Mucosa of gallbladder (tissue), 1 donor: ENCODE data around the gene PCNA. TPM values are rescaled to one million over a fixed set of nuclear protein-coding genes. Genes with fewer than 3 reads are reported as not detected.
"Not testable (repeated sequence)": the region's sequence is repeated elsewhere in the genome, so short reads cannot be mapped to it uniquely, and the experiment has no call there.

Experiments used
- DNase-seq: peaks from one replicate; pipeline ENCODE4 v3.0.0-alpha.2; 2020; ENCODE audit warnings: low spot score
- total RNA-seq: library from RNA; stranded (reverse); gene quantifications from one replicate; pipeline ENCODE4 v1.2.1, GENCODE V29; 2021
- donor health status: DM: no; HTN: no; CAD: no.

Gene PCNA
- total RNA-seq, 1 donor from 2014 or later = 43.9 TPM

GRCh38 chr20:5099009-5099408 is 20.7 kb downstream of the PCNA start:
- not testable (repeated sequence) for DNase-seq

- no peak for DNase-seq
Observed at GRCh38 chr20:5096463-5096862, 23.3 kb downstream of the PCNA start.

GRCh38 chr20:5095931-5096330 is 23.8 kb downstream of the PCNA start:
- no peak for DNase-seq

GRCh38 chr20:5095454-5095853 is 24.3 kb downstream of the PCNA start:
- no peak for DNase-seq

- no peak for DNase-seq
Observed at GRCh38 chr20:5092765-5093339, 26.9 kb downstream of the PCNA start.

GRCh38 chr20:5091902-5092301 is 27.9 kb downstream of the PCNA start:
- DNase-seq = no peak

- peak; percentile 35 for DNase-seq
Observed at GRCh38 chr20:5090191-5090590, 29.6 kb downstream of the PCNA start.

GRCh38 chr20:5088688-5089087 is 31.1 kb downstream of the PCNA start:
- no peak for DNase-seq

GRCh38 chr20:5085380-5085779 is 34.4 kb downstream of the PCNA start:
- DNase-seq = no peak

GRCh38 chr20:5080384-5080877 is 39.3 kb downstream of the PCNA start:
- peak; percentile 33 for DNase-seq

GRCh38 chr20:5078399-5078958 is 41.3 kb downstream of the PCNA start:
- peak; percentile 76 for DNase-seq

GRCh38 chr20:5077761-5078387 is 41.9 kb downstream of the PCNA start:
- no peak for DNase-seq

GRCh38 chr20:5076913-5077312 is 42.8 kb downstream of the PCNA start:
- DNase-seq = not testable (repeated sequence)

- no peak for DNase-seq
Observed at GRCh38 chr20:5074232-5074674, 45.5 kb downstream of the PCNA start.

- DNase-seq = no peak
Observed at GRCh38 chr20:5073660-5074231, 46.0 kb downstream of the PCNA start.

GRCh38 chr20:5072756-5073659 is 46.8 kb downstream of the PCNA start:
- peak; percentile 94 for DNase-seq

- not testable (repeated sequence) for DNase-seq
Observed at GRCh38 chr20:5071942-5072341, 47.8 kb downstream of the PCNA start.

- no peak for DNase-seq
Observed at GRCh38 chr20:5070570-5070969, 49.2 kb downstream of the PCNA start.

GRCh38 chr20:5070081-5070480 is 49.7 kb downstream of the PCNA start:
- DNase-seq = no peak

- no peak for DNase-seq
Observed at GRCh38 chr20:5069141-5069806, 50.5 kb downstream of the PCNA start.
